ENCODE measurements around the gene ZNF764.

ZNF764 gene

GRCh38 chr16:30557957-30558788 lies at the start of gene ZNF764:
Gene ZNF764 (minus strand): TSS chr16:30558374. CDS start chr16:30558182, 192 bp downstream.
- H3F3A ChIP-seq (ENCODE audit: low read depth): no peaks in the 10 kb centered on the region
- H3K4me1 ChIP-seq (ENCODE audit: insufficient read depth, low read length, poor library complexity, severe bottlenecking): peaks cover 20% of the 10 kb centered on the region
- peak within 1 kb of the TSS; percentile 96 for H2AFZ ChIP-seq (ENCODE audit: low read length)
- TF ChIP-seq CTCF (conservative IDR thresholded peaks at IDR 0.05; ENCODE audit: low read length) (0 out of 2 replicates have a peak, but pooled peaks have one; percentile 14), EZH2phosphoT487 (IDR thresholded peaks at IDR 0.05; ENCODE audit: borderline replicate concordance) (no peak)
- peak within 1 kb of the TSS; percentile 87 for H3K4me3 ChIP-seq (ENCODE audit: low read length, poor library complexity, severe bottlenecking)
- H3K36me3 ChIP-seq (ENCODE audit: insufficient read depth, low read length): no peaks in the 10 kb centered on the region
- H3K79me2 ChIP-seq (ENCODE audit: insufficient read depth, low read length): peaks cover 48% of the 10 kb centered on the region
- no peaks in the 10 kb centered on the region for H3K27me3 ChIP-seq (ENCODE audit: insufficient read depth, low read length, poor library complexity, severe bottlenecking)
- peak within 1 kb of the TSS; percentile 96 for H3K9ac ChIP-seq (ENCODE audit: low read depth, low read length, poor library complexity, severe bottlenecking)
- H4K20me1 ChIP-seq (ENCODE audit: insufficient read depth, low read length, poor library complexity, severe bottlenecking): no peaks in the 10 kb centered on the region
- H3K9me2 ChIP-seq (replicated peaks; ENCODE audit: low read depth, low read length): no peaks in the 10 kb centered on the region
- peak within 1 kb of the TSS; percentile 88 for H3K4me2 ChIP-seq (ENCODE audit: low read depth, low read length, poor library complexity, severe bottlenecking)
- no peaks in the 10 kb centered on the region for H3K9me3 ChIP-seq (ENCODE audit: insufficient read depth, low read depth, low read length)

- Histone ChIP-seq H4K20me1 (ENCODE audit: insufficient read depth, low read length, poor library complexity, severe bottlenecking) (no peaks in the 10 kb centered on the region), H2AFZ (ENCODE audit: low read length) (no peak overlapping the region), H3K4me2 (ENCODE audit: low read depth, low read length, poor library complexity, severe bottlenecking) (no peak overlapping the region), H3F3A (ENCODE audit: low read depth) (no peaks in the 10 kb centered on the region), H3K9me3 (ENCODE audit: insufficient read depth, low read depth, low read length) (no peaks in the 10 kb centered on the region), H3K36me3 (ENCODE audit: insufficient read depth, low read length) (peaks cover 26% of the 10 kb centered on the region; the same call in 1 of the 2 replicates), H3K27me3 (ENCODE audit: insufficient read depth, low read length, poor library complexity, severe bottlenecking) (peaks cover 4% of the 10 kb centered on the region), H3K9ac (ENCODE audit: low read depth, low read length, poor library complexity, severe bottlenecking) (no peak overlapping the region), H3K79me2 (ENCODE audit: insufficient read depth, low read length) (peaks cover 50% of the 10 kb centered on the region), H3K4me1 (ENCODE audit: insufficient read depth, low read length, poor library complexity, severe bottlenecking) (peaks cover 21% of the 10 kb centered on the region), H3K9me2 (replicated peaks; ENCODE audit: low read depth, low read length) (no peaks in the 10 kb centered on the region), H3K4me3 (ENCODE audit: low read length, poor library complexity, severe bottlenecking) (no peak overlapping the region)
- TF ChIP-seq CTCF (conservative IDR thresholded peaks at IDR 0.05; ENCODE audit: low read length) (no peak), EZH2phosphoT487 (IDR thresholded peaks at IDR 0.05; ENCODE audit: borderline replicate concordance) (no peak)
These were observed 47.8 kb upstream of the ZNF764 start for GRCh38 chr16:30606004-30606403.

GRCh38 chr16:30605158-30605557 lies 47.0 kb upstream of the ZNF764 start:
- Histone ChIP-seq H3K4me2 (ENCODE audit: low read depth, low read length, poor library complexity, severe bottlenecking) (no peak overlapping the region), H2AFZ (ENCODE audit: low read length) (no peak overlapping the region), H3K27me3 (ENCODE audit: insufficient read depth, low read length, poor library complexity, severe bottlenecking) (peaks cover 4% of the 10 kb centered on the region), H4K20me1 (ENCODE audit: insufficient read depth, low read length, poor library complexity, severe bottlenecking) (no peaks in the 10 kb centered on the region), H3K9ac (ENCODE audit: low read depth, low read length, poor library complexity, severe bottlenecking) (no peak overlapping the region), H3K36me3 (ENCODE audit: insufficient read depth, low read length) (peaks cover 26% of the 10 kb centered on the region; the same call in 1 of the 2 replicates), H3K9me3 (ENCODE audit: insufficient read depth, low read depth, low read length) (no peaks in the 10 kb centered on the region), H3K79me2 (ENCODE audit: insufficient read depth, low read length) (peaks cover 50% of the 10 kb centered on the region), H3K4me3 (ENCODE audit: low read length, poor library complexity, severe bottlenecking) (no peak overlapping the region), H3K9me2 (replicated peaks; ENCODE audit: low read depth, low read length) (no peaks in the 10 kb centered on the region), H3F3A (ENCODE audit: low read depth) (no peaks in the 10 kb centered on the region), H3K4me1 (ENCODE audit: insufficient read depth, low read length, poor library complexity, severe bottlenecking) (peaks cover 21% of the 10 kb centered on the region)
- TF ChIP-seq EZH2phosphoT487 (IDR thresholded peaks at IDR 0.05; ENCODE audit: borderline replicate concordance): no peak
- no peak for TF ChIP-seq CTCF (conservative IDR thresholded peaks at IDR 0.05; ENCODE audit: low read length)
